Chondrocyte (in vitro differentiated cells): Measurements from ENCODE around the gene SPARC. TPM values are rescaled to one million over a fixed set of nuclear protein-coding genes. Genes with fewer than 3 reads are reported as not detected.

Source experiments
- DNase-seq: peaks from one replicate; pipeline ENCODE4 v3.0.0; 2021; ENCODE audit warnings: mixed read lengths, low spot score
- H3K27ac Mint-ChIP-seq: one replicate; pipeline ENCODE4 v1.8.0; 2021; ENCODE audit warnings: mild to moderate bottlenecking, moderate library complexity, mixed read lengths; ENCODE audit not compliant: unreplicated experiment
- H3K27me3 Mint-ChIP-seq: 2 replicates; pipeline ENCODE4 v1.8.0; 2021; ENCODE audit warnings: low read depth, mixed read lengths
- H3K36me3 Mint-ChIP-seq: 2 replicates; pipeline ENCODE4 v1.8.0; 2021; ENCODE audit warnings: low read depth, mixed read lengths
- H3K4me1 Mint-ChIP-seq: 2 replicates; pipeline ENCODE4 v1.8.0; 2021; ENCODE audit warnings: low read depth, mild to moderate bottlenecking, mixed read lengths
- H3K4me3 Mint-ChIP-seq: one replicate; pipeline ENCODE4 v1.8.0; 2021; ENCODE audit warnings: mild to moderate bottlenecking, moderate library complexity, mixed read lengths; ENCODE audit not compliant: unreplicated experiment
- H3K9me3 Mint-ChIP-seq: 2 replicates; pipeline ENCODE4 v1.8.0; 2021; ENCODE audit warnings: low read depth, mixed read lengths
- total RNA-seq: library from RNA; stranded (reverse); gene quantifications from 3 replicates; pipeline ENCODE4 v1.2.1, GENCODE V29; 2021
- TF ChIP-seq, protein P1 (sequence below): fragments of 200-600 bp; sonication (generic); IDR thresholded peaks from 2 replicates; pipeline ENCODE4 v1.5.0; 2021; ENCODE audit warnings: antibody characterized with exemption, mild to moderate bottlenecking, moderate library complexity

SPARC gene
- total RNA-seq, 1 donor from 2014 or later, result 24,306 TPM

DNA sequence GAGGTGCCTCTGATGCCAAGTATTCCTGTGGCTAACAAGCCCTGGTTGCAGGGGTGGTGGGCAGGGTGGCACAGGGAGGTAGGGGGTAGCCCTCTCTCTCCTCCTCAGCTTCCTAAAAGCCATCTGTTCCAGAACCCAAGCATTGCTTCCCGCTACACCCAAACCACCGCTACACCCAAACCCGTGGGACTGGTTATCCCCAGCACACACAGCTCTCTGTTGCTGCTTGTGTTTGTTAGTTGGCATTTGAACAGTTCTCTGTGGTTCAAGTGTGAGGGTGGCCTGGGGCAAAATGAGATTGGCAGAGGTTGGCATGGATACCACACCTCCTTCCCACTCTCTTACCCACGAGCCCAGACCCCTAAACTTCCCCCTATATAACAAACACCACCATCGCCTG, 40.4 kb downstream of the SPARC start:
- H3K9me3 Mint-ChIP-seq, result no peaks in the 10 kb centered on the region
- no peak overlapping the region for H3K27ac Mint-ChIP-seq
- H3K36me3 Mint-ChIP-seq, result no peaks in the 10 kb centered on the region
- DNase-seq, result no peak
- TF ChIP-seq, protein P1, sequence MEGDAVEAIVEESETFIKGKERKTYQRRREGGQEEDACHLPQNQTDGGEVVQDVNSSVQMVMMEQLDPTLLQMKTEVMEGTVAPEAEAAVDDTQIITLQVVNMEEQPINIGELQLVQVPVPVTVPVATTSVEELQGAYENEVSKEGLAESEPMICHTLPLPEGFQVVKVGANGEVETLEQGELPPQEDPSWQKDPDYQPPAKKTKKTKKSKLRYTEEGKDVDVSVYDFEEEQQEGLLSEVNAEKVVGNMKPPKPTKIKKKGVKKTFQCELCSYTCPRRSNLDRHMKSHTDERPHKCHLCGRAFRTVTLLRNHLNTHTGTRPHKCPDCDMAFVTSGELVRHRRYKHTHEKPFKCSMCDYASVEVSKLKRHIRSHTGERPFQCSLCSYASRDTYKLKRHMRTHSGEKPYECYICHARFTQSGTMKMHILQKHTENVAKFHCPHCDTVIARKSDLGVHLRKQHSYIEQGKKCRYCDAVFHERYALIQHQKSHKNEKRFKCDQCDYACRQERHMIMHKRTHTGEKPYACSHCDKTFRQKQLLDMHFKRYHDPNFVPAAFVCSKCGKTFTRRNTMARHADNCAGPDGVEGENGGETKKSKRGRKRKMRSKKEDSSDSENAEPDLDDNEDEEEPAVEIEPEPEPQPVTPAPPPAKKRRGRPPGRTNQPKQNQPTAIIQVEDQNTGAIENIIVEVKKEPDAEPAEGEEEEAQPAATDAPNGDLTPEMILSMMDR, result no peak
- no peaks in the 10 kb centered on the region for H3K27me3 Mint-ChIP-seq
- no peaks in the 10 kb centered on the region for H3K4me1 Mint-ChIP-seq
- no peak overlapping the region for H3K4me3 Mint-ChIP-seq

DNA sequence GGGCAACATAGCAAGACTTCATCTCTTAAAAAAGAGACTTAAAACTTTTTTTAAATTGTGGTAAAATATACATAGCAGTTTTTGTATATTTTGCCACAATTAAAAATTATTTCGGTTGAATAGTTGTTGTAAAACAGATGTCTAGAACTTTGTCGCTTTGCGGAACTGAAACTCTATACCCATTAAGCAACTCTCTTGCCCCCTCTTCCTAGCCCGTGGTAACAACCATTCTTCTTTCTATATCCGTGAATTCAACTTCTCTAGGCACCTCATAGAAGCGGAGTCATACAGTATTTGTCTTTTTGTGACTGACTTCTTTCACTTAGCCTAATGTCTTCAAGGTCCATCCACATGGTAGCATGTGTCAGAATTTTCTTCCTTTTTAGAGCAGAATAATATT, 43.3 kb downstream of the SPARC start:
- Mint-ChIP-seq H3K27me3 (no peaks in the 10 kb centered on the region), H3K9me3 (no peaks in the 10 kb centered on the region), H3K36me3 (no peaks in the 10 kb centered on the region), H3K4me3 (no peak overlapping the region), H3K4me1 (peaks cover 8% of the 10 kb centered on the region), H3K27ac (no peak overlapping the region)
- no peak for DNase-seq
- TF ChIP-seq, protein P1, result no peak

DNA sequence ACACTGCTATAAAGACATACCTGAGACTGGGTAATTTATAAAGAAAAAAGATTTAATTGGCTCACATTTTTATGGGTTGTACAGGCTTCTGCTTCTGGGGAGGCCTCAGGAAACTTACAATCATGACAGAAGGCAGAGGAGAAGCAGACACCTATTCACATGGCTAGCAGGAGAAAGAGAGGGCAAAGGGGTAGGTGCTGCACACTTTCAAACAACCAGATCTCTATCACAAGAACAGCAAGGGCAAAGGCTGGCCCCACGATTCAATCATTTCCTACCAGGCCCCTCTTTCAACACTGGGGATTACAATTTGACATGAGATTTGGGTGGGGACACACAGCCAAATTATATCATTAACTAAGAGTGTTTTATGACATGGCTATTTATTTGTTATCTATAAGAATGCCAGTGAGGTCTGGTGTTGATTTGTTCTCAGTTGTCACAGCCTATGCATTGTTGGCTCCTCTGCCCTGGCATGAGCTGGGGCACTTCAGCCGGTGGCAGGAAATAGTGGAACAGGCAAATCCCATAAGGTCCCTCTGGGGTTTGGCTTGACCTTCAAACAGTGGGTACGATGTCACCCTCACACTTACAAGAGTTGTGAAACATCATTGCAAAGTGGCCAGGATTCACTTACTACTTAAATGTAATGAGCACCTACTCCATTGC, 44.1 kb downstream of the SPARC start:
- H3K36me3 Mint-ChIP-seq, result no peaks in the 10 kb centered on the region
- peaks cover 8% of the 10 kb centered on the region for H3K4me1 Mint-ChIP-seq
- H3K4me3 Mint-ChIP-seq, result no peak overlapping the region
- no peaks in the 10 kb centered on the region for H3K9me3 Mint-ChIP-seq
- H3K27me3 Mint-ChIP-seq, result no peaks in the 10 kb centered on the region
- TF ChIP-seq, protein P1, result no peak
- DNase-seq, result no peak
- H3K27ac Mint-ChIP-seq, result no peak overlapping the region

DNA sequence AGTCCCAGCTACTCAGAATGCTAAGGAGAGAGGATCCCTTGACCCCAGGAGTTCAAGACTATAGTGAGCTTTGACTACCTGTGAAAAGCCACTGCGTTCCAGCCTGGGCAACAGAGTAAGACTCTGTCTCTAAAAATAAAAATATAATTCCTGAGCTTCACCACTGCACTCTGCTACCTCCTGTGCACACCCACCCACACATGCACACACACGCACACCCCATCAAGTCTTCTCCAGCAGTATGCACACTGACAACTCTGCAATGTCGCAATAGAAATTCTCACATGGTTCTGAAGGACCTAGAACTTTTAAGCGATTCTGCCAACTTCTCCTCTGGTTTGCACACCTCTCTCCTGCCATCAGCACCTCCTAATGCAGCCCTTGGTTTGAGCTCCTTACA, 48.1 kb downstream of the SPARC start:
- peaks cover 8% of the 10 kb centered on the region for H3K4me1 Mint-ChIP-seq
- no peak overlapping the region for H3K27ac Mint-ChIP-seq
- TF ChIP-seq, protein P1, result no peak
- no peaks in the 10 kb centered on the region for H3K9me3 Mint-ChIP-seq
- peaks cover 7% of the 10 kb centered on the region for H3K27me3 Mint-ChIP-seq
- H3K4me3 Mint-ChIP-seq, result no peak overlapping the region
- no peaks in the 10 kb centered on the region for H3K36me3 Mint-ChIP-seq
- DNase-seq, result no peak

DNA sequence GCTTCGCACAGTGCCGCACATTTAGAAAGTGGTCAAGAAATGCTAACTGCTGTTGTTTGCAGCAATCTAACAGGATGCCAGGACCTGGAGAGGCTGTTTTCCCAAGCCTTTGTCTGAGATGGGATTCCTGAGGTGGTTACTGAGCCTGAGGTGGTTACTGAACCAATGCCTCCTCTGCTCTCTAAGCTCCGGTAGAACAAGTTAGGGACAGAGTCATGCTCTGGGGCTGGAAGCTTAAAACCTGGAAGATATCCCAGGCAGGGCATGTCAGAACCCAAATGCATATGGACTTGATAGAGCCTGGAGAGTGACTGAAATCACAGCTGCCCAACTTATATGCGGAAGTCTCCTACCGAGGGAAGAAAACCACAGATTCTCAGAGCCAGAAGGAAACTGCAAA, 49.0 kb downstream of the SPARC start:
- Mint-ChIP-seq H3K9me3 (no peaks in the 10 kb centered on the region), H3K4me1 (peaks cover 10% of the 10 kb centered on the region), H3K4me3 (no peak overlapping the region), H3K36me3 (no peaks in the 10 kb centered on the region), H3K27ac (no peak overlapping the region), H3K27me3 (peaks cover 7% of the 10 kb centered on the region)
- no peak for DNase-seq
- TF ChIP-seq, protein P1, result no peak
